GM23248 (cell line): Measurements from ENCODE around the gene TBC1D25.

Experiments
- EZH2 ChIP-seq: fragments of 200-600 bp; sonication (generic); IDR thresholded peaks from 2 replicates; pipeline ENCODE4 v1.6.1; 2018; ENCODE audit warnings: antibody characterized with exemption, mild to moderate bottlenecking; ENCODE audit not compliant: insufficient read depth, poor library complexity, severe bottlenecking
- EZH2phosphoT487 ChIP-seq: fragments of 200-600 bp; sonication (generic); IDR thresholded peaks from 2 replicates; pipeline ENCODE4 v1.6.1; 2018; ENCODE audit warnings: antibody characterized with exemption, moderate library complexity, mild to moderate bottlenecking, low read depth; ENCODE audit not compliant: insufficient read depth

- no peak for TF ChIP-seq EZH2
- no peak for TF ChIP-seq EZH2phosphoT487
Observed at GRCh38 chrX:48516285-48516684, 23.2 kb upstream of the TBC1D25 start.
